ENCODE results near the gene COL1A1. TPM values are rescaled to one million over a fixed set of nuclear protein-coding genes. Genes with fewer than 3 reads are reported as not detected.

Gene COL1A1
- total and polyA plus RNA-seq, 2 of the 13 experiments (the other 11 are each of a cell fraction or from before 2014, with no cell fraction given), result 0.05 TPM; not detected in 1

GRCh38 chr17:50183421-50183994 is 17.9 kb downstream of the COL1A1 start (continued):
- TF ChIP-seq ZNF276 (CRISPR knock-in tag; IDR thresholded peaks at IDR 0.05; ENCODE audit: low read depth), result no peak
- no peak for TF ChIP-seq TAF1 (CRISPR knock-in tag; IDR thresholded peaks at IDR 0.05)
- TF ChIP-seq HOXA9 (CRISPR knock-in tag; IDR thresholded peaks at IDR 0.05; ENCODE audit: borderline replicate concordance), result no peak
- no peak for TF ChIP-seq ZKSCAN5 (CRISPR knock-in tag; IDR thresholded peaks at IDR 0.05)
- no peak for TF ChIP-seq ZNF605 (CRISPR knock-in tag; IDR thresholded peaks at IDR 0.05)
- no peak for TF ChIP-seq ZNF17 (CRISPR knock-in tag; IDR thresholded peaks at IDR 0.05)
- TF ChIP-seq ZNF496 (CRISPR knock-in tag; IDR thresholded peaks at IDR 0.05; ENCODE audit: insufficient replicate concordance), result no peak
- no peak for TF ChIP-seq ETV6 (CRISPR knock-in tag; conservative IDR thresholded peaks at IDR 0.05)
- TF ChIP-seq ZNF576 (CRISPR knock-in tag; IDR thresholded peaks at IDR 0.05), result no peak
- TF ChIP-seq MED8 (CRISPR knock-in tag; IDR thresholded peaks at IDR 0.05; ENCODE audit: insufficient replicate concordance), result no peak
- TF ChIP-seq ZNF446 (CRISPR knock-in tag; IDR thresholded peaks at IDR 0.05), result no peak
- TF ChIP-seq FLYWCH1 (CRISPR knock-in tag; IDR thresholded peaks at IDR 0.05), result no peak
- no peak for TF ChIP-seq NR2C2 (CRISPR knock-in tag; IDR thresholded peaks at IDR 0.05; ENCODE audit: borderline replicate concordance)
- TF ChIP-seq ZC3H4 (CRISPR knock-in tag; IDR thresholded peaks at IDR 0.05; ENCODE audit: borderline replicate concordance), result no peak
